HG03095 (cell line): ENCODE results near the gene ZNF593.

Experiments used
- ATAC-seq: cut with Tn5 transposase; IDR thresholded peaks from one replicate; pipeline ENCODE4 v1.9.1; 2021; ENCODE audit warnings: moderate library complexity; ENCODE audit not compliant: unreplicated experiment

ZNF593 gene

GRCh38 chr1:26169669-26170471 lies at the start of gene ZNF593:
ZNF593 (plus strand) TSS chr1:26169908; CDS start chr1:26169984, 76 bp downstream.
- peak; percentile 86 for ATAC-seq

DNA sequence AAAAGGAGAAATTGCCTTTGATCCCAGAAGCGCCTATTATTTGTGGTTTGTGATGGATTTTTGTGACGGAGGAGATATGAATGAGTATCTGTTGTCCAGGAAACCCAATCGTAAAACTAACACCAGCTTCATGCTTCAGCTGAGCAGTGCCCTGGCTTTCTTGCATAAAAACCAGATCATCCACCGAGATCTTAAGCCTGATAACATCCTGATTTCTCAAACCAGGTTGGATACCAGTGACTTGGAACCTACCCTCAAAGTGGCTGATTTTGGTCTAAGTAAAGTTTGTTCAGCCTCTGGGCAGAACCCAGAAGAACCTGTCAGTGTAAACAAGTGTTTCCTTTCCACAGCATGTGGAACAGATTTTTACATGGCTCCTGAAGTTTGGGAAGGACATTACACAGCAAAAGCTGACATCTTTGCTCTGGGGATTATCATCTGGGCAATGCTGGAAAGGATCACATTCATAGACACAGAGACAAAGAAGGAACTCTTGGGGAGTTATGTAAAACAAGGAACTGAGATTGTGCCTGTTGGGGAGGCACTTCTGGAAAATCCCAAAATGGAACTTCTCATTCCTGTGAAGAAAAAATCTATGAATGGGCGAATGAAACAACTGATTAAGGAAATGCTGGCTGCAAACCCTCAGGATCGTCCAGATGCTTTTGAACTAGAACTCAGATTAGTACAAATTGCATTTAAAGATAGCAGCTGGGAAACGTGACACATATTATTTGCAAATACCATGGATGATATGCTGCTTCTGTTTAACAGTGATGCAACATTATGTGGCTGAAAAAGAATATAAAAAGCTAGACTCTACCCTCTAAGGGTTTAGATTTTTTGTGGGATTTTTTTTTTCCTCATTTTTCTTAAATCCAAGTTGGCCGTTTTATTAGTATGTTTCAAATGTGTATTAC lies 47.6 kb upstream of the ZNF593 start:
- no peak for ATAC-seq

DNA sequence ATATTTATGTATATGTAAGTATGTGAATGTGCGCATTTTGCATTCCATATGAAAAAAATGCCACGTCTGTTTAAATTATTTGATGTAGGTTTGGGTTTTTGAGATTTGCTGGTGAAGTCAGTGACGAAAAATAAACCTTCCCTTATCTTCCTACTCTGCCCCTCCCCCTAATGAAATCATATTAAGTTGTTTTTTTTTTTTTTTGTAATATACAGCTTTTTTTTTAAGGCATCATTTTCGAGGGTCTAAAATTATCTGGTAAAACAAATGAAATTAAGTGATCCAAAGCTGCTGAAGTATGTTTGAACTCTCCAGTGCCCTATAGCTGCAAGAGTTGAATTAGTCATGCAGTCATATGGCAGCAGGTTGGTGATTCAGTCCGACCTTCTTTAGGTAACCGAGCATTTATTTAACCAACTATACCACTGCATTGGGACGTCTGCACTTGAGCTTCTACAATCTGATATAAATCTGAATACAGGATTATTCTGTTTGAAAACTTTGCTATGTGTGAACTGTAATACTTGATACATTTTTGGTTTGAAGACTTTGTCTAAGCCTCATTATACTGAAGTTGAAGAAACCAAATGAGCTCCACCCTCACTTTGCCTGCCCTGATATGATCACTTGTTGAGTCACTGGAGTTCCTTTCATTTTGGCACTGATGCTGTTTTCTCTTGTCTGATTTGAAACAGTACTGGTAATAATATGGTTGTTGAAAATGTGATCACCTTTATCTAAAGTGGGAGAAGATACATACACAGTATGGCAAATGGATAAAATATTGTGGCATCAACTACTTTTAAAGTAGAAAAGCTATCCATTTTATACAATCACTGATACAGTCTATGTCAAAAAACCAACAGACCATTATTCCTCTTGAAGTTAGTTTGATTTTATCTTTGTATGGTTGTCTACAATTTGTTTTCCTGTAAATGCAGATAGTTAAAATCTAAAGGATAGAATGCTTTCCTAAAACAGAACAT lies 46.4 kb upstream of the ZNF593 start:
- ATAC-seq = no peak

DNA sequence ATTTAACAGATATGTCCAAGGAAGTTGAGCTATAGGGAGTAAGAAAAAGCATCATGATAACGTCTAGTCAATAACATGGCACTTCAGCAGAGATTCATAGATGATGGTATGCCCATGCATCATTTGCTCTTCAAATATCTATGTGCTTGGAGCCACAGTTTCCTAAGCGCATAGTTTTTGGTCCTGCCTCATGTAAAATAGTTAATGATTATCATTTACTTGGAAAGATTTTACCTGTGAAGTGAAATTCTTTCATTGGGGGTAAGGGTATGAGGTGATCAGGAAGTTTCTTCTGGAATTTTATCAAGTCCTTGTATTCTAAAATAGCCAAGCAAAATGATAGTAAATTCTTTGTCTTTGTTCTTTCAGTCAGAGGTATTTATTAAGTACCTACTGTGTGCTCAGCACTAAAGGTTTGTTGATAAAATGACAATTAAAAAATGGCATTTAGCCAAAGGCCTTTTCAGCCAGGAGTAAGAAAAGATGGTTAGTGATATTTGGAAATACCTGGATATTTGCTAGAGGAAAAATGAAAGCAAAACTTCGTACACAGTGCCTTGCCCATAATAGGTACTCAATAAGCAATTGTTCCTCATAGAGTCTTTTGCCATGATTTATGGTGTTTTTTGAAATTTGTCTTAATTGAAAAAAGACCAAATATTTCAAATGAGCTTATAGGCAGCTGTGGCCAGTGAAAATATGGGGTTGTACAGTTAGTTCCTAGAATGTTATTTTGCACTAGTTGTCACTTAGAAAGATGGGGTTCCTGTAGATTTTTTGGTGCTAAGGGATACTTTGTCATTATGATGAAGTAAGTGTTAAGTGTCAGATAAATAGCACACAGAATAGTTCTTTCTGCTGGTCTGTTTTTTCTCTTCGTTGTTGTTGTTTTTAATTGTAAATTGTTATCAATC lies 45.0 kb upstream of the ZNF593 start:
- ATAC-seq = no peak

GRCh38 chr1:26125382-26125781 lies 44.3 kb upstream of the ZNF593 start:
- no peak for ATAC-seq

GRCh38 chr1:26125946-26126320 lies 43.8 kb upstream of the ZNF593 start:
- ATAC-seq = no peak

- no peak for ATAC-seq
These were observed 43.2 kb upstream of the ZNF593 start for GRCh38 chr1:26126321-26127084.

GRCh38 chr1:26127235-26128163 lies 42.2 kb upstream of the ZNF593 start:
- no peak for ATAC-seq

DNA sequence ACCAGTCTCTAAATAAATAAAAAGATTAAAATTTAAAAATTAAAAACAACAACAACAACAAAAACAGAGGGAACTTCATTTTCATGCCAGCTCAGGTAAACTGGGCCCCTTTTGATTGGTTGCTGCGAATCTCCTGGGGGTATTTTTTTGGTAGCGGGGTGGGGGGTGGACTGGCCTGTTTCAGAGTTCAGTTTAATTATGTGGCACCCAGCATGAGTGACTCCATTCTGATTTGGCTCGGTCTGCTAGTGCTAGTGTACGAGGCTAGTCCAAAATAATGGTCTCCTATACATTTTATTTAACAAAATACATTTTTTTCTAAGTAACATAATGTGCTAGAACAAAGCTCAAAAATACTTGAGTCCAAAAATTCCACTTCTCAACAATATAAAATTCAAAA lies 39.9 kb upstream of the ZNF593 start:
- no peak for ATAC-seq

GRCh38 chr1:26130695-26131094 lies 39.0 kb upstream of the ZNF593 start:
- ATAC-seq = no peak

- ATAC-seq = no peak
These were observed 37.4 kb upstream of the ZNF593 start for GRCh38 chr1:26132128-26132833.

DNA sequence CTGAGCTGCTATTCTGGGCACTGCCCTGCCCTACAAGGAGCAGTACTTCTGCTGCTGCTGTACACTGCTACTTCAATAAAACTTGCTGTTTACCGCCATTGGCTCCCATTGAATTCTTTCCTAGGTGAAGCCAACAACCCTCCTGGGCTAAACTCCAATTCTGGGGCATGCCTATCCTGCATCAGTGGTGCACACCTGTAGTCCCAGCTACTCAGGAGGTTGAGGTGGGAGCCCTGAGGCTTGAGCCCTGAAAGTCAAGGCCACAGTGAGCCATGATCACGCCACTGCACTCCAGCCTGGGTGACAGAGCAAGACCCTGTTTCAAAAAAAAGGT lies 36.9 kb upstream of the ZNF593 start:
- ATAC-seq = no peak

DNA sequence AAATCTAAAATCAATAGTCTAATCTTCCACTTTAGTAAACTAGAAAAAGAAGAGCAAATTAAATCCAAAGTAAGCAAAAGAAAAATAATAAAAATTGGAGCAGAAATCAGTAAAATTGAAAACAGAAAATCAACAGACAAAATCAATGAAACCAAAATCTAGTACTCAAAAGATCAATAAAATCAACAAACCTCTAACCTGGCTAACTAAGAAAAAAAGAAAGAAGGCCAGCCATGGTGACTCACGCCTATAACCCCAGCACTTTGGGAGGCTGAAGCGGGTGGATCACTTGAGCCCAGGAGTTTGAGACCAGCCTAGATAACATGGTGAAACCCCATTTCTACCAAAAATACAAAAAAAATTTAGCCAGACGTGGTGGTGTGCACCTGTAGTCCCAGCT lies 35.2 kb upstream of the ZNF593 start:
- ATAC-seq = no peak

DNA sequence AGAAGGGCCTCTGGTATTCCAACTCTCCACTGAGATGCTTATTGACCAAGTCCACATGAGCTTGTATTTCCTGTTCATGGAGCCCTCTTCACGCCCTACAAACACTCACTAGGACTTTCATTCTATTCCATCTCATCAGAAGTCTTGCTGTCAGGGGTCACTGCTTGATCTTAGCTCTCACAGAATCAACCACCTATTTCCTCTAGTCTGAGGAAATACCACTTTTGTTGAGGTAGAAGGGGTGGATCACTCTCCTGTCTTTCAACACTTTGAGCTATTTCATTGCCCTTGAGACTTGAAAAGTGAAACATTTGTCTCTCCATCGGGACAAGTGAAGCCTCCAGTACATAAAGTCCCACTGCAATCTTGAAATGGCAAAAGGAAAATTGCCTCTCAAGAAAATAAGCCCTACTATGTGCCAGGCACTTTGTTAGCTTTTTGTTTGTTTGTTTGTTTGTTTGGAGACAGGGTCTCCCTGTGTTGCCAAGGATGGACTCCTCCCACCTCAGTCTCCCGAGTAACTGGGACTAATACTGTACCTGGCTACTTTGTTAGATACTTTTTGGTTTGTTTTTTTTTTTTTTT lies 30.6 kb upstream of the ZNF593 start:
- ATAC-seq = no peak

- ATAC-seq = no peak
These were observed 27.5 kb upstream of the ZNF593 start for GRCh38 chr1:26142159-26142558.

GRCh38 chr1:26145041-26145959 lies 24.4 kb upstream of the ZNF593 start:
- no peak for ATAC-seq
